RWPE1 (cell line): ENCODE data around the gene EDC3.

Experiments used
- CTCF ChIA-PET: fragments of 350-600 bp; sonication (Branson Sonifier 250); formaldehyde crosslinking; extraction: SDS; loops from one replicate; lab custom pipeline; 2021; lab: Yijun Ruan, JAX
- POLR2A ChIA-PET: fragments of 400-600 bp; formaldehyde crosslinking; extraction: SDS; loops from one replicate; lab custom pipeline; 2020; ENCODE audit warnings: antibody characterized with exemption; ENCODE audit not compliant: low non-redundant PET; lab: Yijun Ruan, JAX
- DNase-seq: peaks from one replicate; pipeline ENCODE4 v3.0.0; 2012; ENCODE audit warnings: low spot score
- H3K27ac ChIP-seq: fragments of 450-650 bp; 2 replicates; pipeline ENCODE4 v1.5.1; 2017
- CTCF ChIP-seq: fragments of 450-650 bp; conservative IDR thresholded peaks from 2 replicates; pipeline ENCODE4 v1.5.1; 2017; ENCODE audit warnings: low read depth, mild to moderate bottlenecking

EDC3 gene

GRCh38 chr15:74584779-74585178 lies 111.0 kb downstream of the EDC3 start:
- H3K27ac ChIP-seq, result no peak overlapping the region
- DNase-seq, result no peak
- no peak for TF ChIP-seq CTCF
- POLR2A ChIA-PET, result no interaction called here
- CTCF ChIA-PET, result no interaction called here

- TF ChIP-seq CTCF, result no peak
- no peak overlapping the region for H3K27ac ChIP-seq
- no peak for DNase-seq
- CTCF ChIA-PET, result no interaction called here
- POLR2A ChIA-PET, result no interaction called here
These were observed 111.6 kb downstream of the EDC3 start for GRCh38 chr15:74584204-74584603.
